Measurements from ENCODE around the gene PHC2. TPM values are rescaled to one million over a fixed set of nuclear protein-coding genes. Genes with fewer than 3 reads are reported as not detected.
"Not testable (repeated sequence)": the region's sequence is repeated elsewhere in the genome, so short reads cannot be mapped to it uniquely, and the experiment has no call there.

Gene PHC2
- total RNA-seq, 1 donor from 2014 or later = 155 TPM

GRCh38 chr1:33310702-33311101 is 120.2 kb downstream of the PHC2 start:
- H3K27me3 Mint-ChIP-seq (ENCODE audit: low read depth) = peaks cover 4% of the 10 kb centered on the region
- TF ChIP-seq CTCF (conservative IDR thresholded peaks at IDR 0.05) = no peak
- H3K4me1 Mint-ChIP-seq = peaks cover 7% of the 10 kb centered on the region
- H3K36me3 Mint-ChIP-seq (ENCODE audit: low read depth) = peaks cover 11% of the 10 kb centered on the region
- peaks cover 2% of the 10 kb centered on the region for H3K9me3 Mint-ChIP-seq
- DNase-seq (ENCODE audit: low read depth, low spot score) = no peak
- H3K27ac Mint-ChIP-seq (ENCODE audit: unreplicated experiment) = no peak overlapping the region
- H3K4me3 Mint-ChIP-seq = no peak overlapping the region

- not testable (repeated sequence) for H3K4me3 Mint-ChIP-seq; H3K4me1 Mint-ChIP-seq; H3K27ac Mint-ChIP-seq (ENCODE audit: unreplicated experiment); DNase-seq (ENCODE audit: low read depth, low spot score); H3K9me3 Mint-ChIP-seq; H3K27me3 Mint-ChIP-seq (ENCODE audit: low read depth)
- H3K36me3 Mint-ChIP-seq (ENCODE audit: low read depth) = peaks cover 11% of the 10 kb centered on the region
Measured at GRCh38 chr1:33309351-33309750, 121.5 kb downstream of the PHC2 start.

GRCh38 chr1:33307494-33307864 is 123.4 kb downstream of the PHC2 start:
- peaks cover 17% of the 10 kb centered on the region for H3K36me3 Mint-ChIP-seq (ENCODE audit: low read depth)
- no peak overlapping the region for H3K27ac Mint-ChIP-seq (ENCODE audit: unreplicated experiment)
- no peak overlapping the region for H3K4me3 Mint-ChIP-seq
- H3K9me3 Mint-ChIP-seq = peaks cover 2% of the 10 kb centered on the region
- H3K27me3 Mint-ChIP-seq (ENCODE audit: low read depth) = peaks cover 4% of the 10 kb centered on the region
- no peak for DNase-seq (ENCODE audit: low read depth, low spot score)
- peaks cover 10% of the 10 kb centered on the region for H3K4me1 Mint-ChIP-seq
- TF ChIP-seq CTCF (conservative IDR thresholded peaks at IDR 0.05) = no peak

GRCh38 chr1:33306653-33307493 is 124.0 kb downstream of the PHC2 start:
- Mint-ChIP-seq H3K9me3 (peaks cover 2% of the 10 kb centered on the region), H3K4me3 (no peak overlapping the region), H3K27me3 (ENCODE audit: low read depth) (peaks cover 4% of the 10 kb centered on the region), H3K27ac (ENCODE audit: unreplicated experiment) (no peak overlapping the region), H3K4me1 (peaks cover 10% of the 10 kb centered on the region), H3K36me3 (ENCODE audit: low read depth) (peaks cover 19% of the 10 kb centered on the region)
- no peak for TF ChIP-seq CTCF (conservative IDR thresholded peaks at IDR 0.05)
- DNase-seq (ENCODE audit: low read depth, low spot score) = no peak

- no peaks in the 10 kb centered on the region for H3K9me3 Mint-ChIP-seq
- no peak overlapping the region for H3K27ac Mint-ChIP-seq (ENCODE audit: unreplicated experiment)
- peak overlapping the region; percentile 24 for H3K4me3 Mint-ChIP-seq
- no peak for TF ChIP-seq CTCF (conservative IDR thresholded peaks at IDR 0.05)
- no peak for DNase-seq (ENCODE audit: low read depth, low spot score)
- peaks cover 18% of the 10 kb centered on the region for H3K36me3 Mint-ChIP-seq (ENCODE audit: low read depth)
- H3K27me3 Mint-ChIP-seq (ENCODE audit: low read depth) = no peaks in the 10 kb centered on the region
- peaks cover 10% of the 10 kb centered on the region for H3K4me1 Mint-ChIP-seq
Measured at GRCh38 chr1:33305816-33306652, 124.9 kb downstream of the PHC2 start.

- Mint-ChIP-seq H3K4me3 (no peak overlapping the region), H3K9me3 (no peaks in the 10 kb centered on the region), H3K4me1 (peaks cover 10% of the 10 kb centered on the region), H3K27ac (ENCODE audit: unreplicated experiment) (no peak overlapping the region), H3K36me3 (ENCODE audit: low read depth) (peaks cover 16% of the 10 kb centered on the region), H3K27me3 (ENCODE audit: low read depth) (no peaks in the 10 kb centered on the region)
- no peak for DNase-seq (ENCODE audit: low read depth, low spot score)
- TF ChIP-seq CTCF (conservative IDR thresholded peaks at IDR 0.05) = no peak
Measured at GRCh38 chr1:33305016-33305415, 125.9 kb downstream of the PHC2 start.

All from neural crest cell (in vitro differentiated cells).